ENCODE data around the gene NFATC4. TPM values are rescaled to one million over a fixed set of nuclear protein-coding genes. Genes with fewer than 3 reads are reported as not detected.

NFATC4 gene
- total and polyA plus RNA-seq, 10 donors: 10.7 to 145 (median 23.0) TPM

- no peak for TF ChIP-seq CTCF (IDR thresholded peaks at IDR 0.05 in 8 of 11, conservative IDR thresholded peaks at IDR 0.05 in 3 of 11)
- no peak for TF ChIP-seq POLR2AphosphoS5 (IDR thresholded peaks at IDR 0.05)
- no peak for TF ChIP-seq POLR2A (IDR thresholded peaks at IDR 0.05)
- Histone ChIP-seq H3K4me1 (no peaks in the 10 kb centered on the region), H3K27me3 (replicated peaks in 1 of 7) (peaks cover 0 to 9% (median 0%) of the 10 kb centered on the region in 7 donors), H3K27ac (no peak overlapping the region), H3K4me3 (no peak overlapping the region), H3K36me3 (no peaks in the 10 kb centered on the region), H3K9me3 (no peaks in the 10 kb centered on the region)
- intact Hi-C loops (cut with DNase I; ENCODE audit: low total_unique reads): no loop called here
- DNase-seq: no peak
- WGBS, 5 donors: 75 to 88% (median 77%) methylated on average over 8 of the region's 8 CpGs
These were observed 24.5 kb downstream of the NFATC4 start for GRCh38 chr14:24392325-24393091.

- DNase-seq: no peak
- intact Hi-C loops (cut with DNase I; ENCODE audit: low total_unique reads): no loop called here
- TF ChIP-seq CTCF (IDR thresholded peaks at IDR 0.05 in 8 of 11, conservative IDR thresholded peaks at IDR 0.05 in 3 of 11) (no peak), POLR2A (IDR thresholded peaks at IDR 0.05) (no peak), POLR2AphosphoS5 (IDR thresholded peaks at IDR 0.05) (no peak)
- WGBS, 5 donors: 38 to 60% (median 48%) methylated on average over 3 of the region's 3 CpGs
- Histone ChIP-seq H3K27ac (no peak overlapping the region), H3K4me3 (no peak overlapping the region), H3K36me3 (no peaks in the 10 kb centered on the region), H3K27me3 (replicated peaks in 1 of 7) (peaks cover 0 to 16% (median 0%) of the 10 kb centered on the region in 7 donors), H3K9me3 (no peaks in the 10 kb centered on the region), H3K4me1 (peaks cover 4 to 15% (median 11%) of the 10 kb centered on the region in 6 donors)
These were observed 26.3 kb downstream of the NFATC4 start for GRCh38 chr14:24394275-24394674.

GRCh38 chr14:24395609-24396582, 27.9 kb downstream of the NFATC4 start:
- Histone ChIP-seq H3K4me3 (no peak overlapping the region), H3K9me3 (no peaks in the 10 kb centered on the region), H3K27ac (no peak overlapping the region), H3K27me3 (replicated peaks in 1 of 7) (peaks cover 0 to 27% (median 0%) of the 10 kb centered on the region in 7 donors), H3K36me3 (no peaks in the 10 kb centered on the region), H3K4me1 (peaks cover 14 to 31% (median 22%) of the 10 kb centered on the region in 6 donors)
- intact Hi-C loops (cut with DNase I; ENCODE audit: low total_unique reads): no loop called here
- WGBS, 5 donors: 40 to 55% (median 49%) methylated on average over 8 of the region's 8 CpGs
- DNase-seq: peak; percentile 48
- no peak for TF ChIP-seq POLR2A (IDR thresholded peaks at IDR 0.05)
- no peak for TF ChIP-seq CTCF (IDR thresholded peaks at IDR 0.05 in 8 of 11, conservative IDR thresholded peaks at IDR 0.05 in 3 of 11)
- no peak for TF ChIP-seq POLR2AphosphoS5 (IDR thresholded peaks at IDR 0.05)

Data from spleen (tissue), 11 donors.